Measurements from ENCODE around the gene IPP.

DNA sequence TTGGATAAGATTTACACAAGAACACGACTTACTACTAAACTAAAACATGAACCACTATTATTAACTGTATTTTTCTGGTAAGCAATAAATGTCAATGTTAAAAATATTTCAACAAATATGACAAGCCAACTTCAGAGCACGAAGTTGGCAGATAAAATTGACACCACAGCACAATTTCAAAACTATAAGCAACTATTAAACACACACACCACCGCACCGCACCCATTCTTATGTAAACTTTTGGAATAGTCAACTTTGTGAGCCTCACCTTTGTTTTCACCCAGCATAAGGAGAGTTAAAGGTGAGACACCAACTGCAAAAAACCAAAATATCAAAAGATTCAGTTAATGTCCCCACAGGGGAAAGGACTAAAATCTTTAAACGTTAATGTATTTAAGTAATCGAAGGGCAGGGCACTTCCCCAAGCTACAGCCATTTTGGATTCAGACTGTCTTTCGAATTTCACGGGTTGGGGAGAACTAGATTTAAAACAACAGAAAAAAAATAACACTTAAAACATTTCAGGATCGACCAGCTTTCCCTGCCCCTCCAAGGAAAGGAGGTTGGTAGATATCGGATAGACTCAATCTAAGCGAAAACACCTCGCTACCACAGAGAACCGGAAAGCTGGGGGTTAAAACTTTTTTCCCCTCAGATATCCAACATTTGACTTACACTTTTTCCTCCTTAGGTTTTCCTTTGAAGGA, 65.0 kb downstream of the IPP start:
- TF ChIP-seq, protein P1, sequence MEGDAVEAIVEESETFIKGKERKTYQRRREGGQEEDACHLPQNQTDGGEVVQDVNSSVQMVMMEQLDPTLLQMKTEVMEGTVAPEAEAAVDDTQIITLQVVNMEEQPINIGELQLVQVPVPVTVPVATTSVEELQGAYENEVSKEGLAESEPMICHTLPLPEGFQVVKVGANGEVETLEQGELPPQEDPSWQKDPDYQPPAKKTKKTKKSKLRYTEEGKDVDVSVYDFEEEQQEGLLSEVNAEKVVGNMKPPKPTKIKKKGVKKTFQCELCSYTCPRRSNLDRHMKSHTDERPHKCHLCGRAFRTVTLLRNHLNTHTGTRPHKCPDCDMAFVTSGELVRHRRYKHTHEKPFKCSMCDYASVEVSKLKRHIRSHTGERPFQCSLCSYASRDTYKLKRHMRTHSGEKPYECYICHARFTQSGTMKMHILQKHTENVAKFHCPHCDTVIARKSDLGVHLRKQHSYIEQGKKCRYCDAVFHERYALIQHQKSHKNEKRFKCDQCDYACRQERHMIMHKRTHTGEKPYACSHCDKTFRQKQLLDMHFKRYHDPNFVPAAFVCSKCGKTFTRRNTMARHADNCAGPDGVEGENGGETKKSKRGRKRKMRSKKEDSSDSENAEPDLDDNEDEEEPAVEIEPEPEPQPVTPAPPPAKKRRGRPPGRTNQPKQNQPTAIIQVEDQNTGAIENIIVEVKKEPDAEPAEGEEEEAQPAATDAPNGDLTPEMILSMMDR (IDR thresholded peaks at IDR 0.05): no peak
- TF ChIP-seq EP300 (IDR thresholded peaks at IDR 0.05): no peak

Measured in gastroesophageal sphincter (tissue), 3 donors.